ENCODE results near the gene PELI2.

Gene PELI2

GRCh38 chr14:56120091-56120691 lies 2.0 kb downstream of the PELI2 start:
- Histone ChIP-seq H3K4me3 (ENCODE audit: low read length) (peak overlapping the region; percentile 72), H3K27me3 (ENCODE audit: control insufficient read depth, insufficient read depth, low read length) (peaks cover 31% of the 10 kb centered on the region), H3K9ac (ENCODE audit: low read length) (peak overlapping the region; percentile 37), H3K9me3 (ENCODE audit: control insufficient read depth, low read depth, low read length) (no peaks in the 10 kb centered on the region), H3K36me3 (ENCODE audit: control insufficient read depth, low read depth, low read length) (no peaks in the 10 kb centered on the region), H3K4me1 (ENCODE audit: control insufficient read depth, low read depth, low read length) (peaks cover 18% of the 10 kb centered on the region), H3K27ac (ENCODE audit: low read length) (no peak overlapping the region)

- Histone ChIP-seq H3K27ac (ENCODE audit: low read length) (no peak overlapping the region), H3K4me1 (ENCODE audit: control insufficient read depth, low read depth, low read length) (peaks cover 13% of the 10 kb centered on the region), H3K4me3 (ENCODE audit: low read length) (no peak overlapping the region), H3K27me3 (ENCODE audit: control insufficient read depth, insufficient read depth, low read length) (peaks cover 31% of the 10 kb centered on the region), H3K9ac (ENCODE audit: low read length) (no peak overlapping the region), H3K9me3 (ENCODE audit: control insufficient read depth, low read depth, low read length) (no peaks in the 10 kb centered on the region), H3K36me3 (ENCODE audit: control insufficient read depth, low read depth, low read length) (no peaks in the 10 kb centered on the region)
These were observed 3.6 kb downstream of the PELI2 start for GRCh38 chr14:56121816-56122215.

DNA sequence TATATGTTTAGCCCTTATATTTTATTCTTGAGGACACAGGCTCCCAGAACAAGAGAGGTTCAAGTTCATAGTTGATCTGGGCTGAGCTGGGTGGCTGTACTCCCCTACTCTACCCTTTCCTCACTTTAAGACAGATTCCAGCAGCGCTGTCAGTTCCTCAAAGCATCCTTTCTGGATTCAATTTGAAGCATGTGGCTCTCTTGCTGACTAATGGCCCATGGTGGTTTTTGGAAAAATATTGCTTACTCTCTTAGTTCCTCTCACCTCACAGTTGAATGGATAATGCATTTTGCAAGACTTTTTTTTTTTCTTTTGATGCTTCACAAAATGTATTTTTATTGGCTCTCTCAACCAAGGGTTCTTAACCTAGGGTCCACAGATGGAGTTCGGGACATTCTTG lies 4.1 kb downstream of the PELI2 start:
- Histone ChIP-seq H3K4me1 (ENCODE audit: control insufficient read depth, low read depth, low read length) (peaks cover 10% of the 10 kb centered on the region), H3K27me3 (ENCODE audit: control insufficient read depth, insufficient read depth, low read length) (peaks cover 27% of the 10 kb centered on the region), H3K9ac (ENCODE audit: low read length) (no peak overlapping the region), H3K9me3 (ENCODE audit: control insufficient read depth, low read depth, low read length) (no peaks in the 10 kb centered on the region), H3K27ac (ENCODE audit: low read length) (no peak overlapping the region), H3K36me3 (ENCODE audit: control insufficient read depth, low read depth, low read length) (no peaks in the 10 kb centered on the region), H3K4me3 (ENCODE audit: low read length) (no peak overlapping the region)

GRCh38 chr14:56124327-56124726 lies 6.1 kb downstream of the PELI2 start:
- Histone ChIP-seq H3K9me3 (ENCODE audit: control insufficient read depth, low read depth, low read length) (no peaks in the 10 kb centered on the region), H3K4me1 (ENCODE audit: control insufficient read depth, low read depth, low read length) (peaks cover 23% of the 10 kb centered on the region), H3K27ac (ENCODE audit: low read length) (no peak overlapping the region), H3K27me3 (ENCODE audit: control insufficient read depth, insufficient read depth, low read length) (peaks cover 26% of the 10 kb centered on the region), H3K4me3 (ENCODE audit: low read length) (no peak overlapping the region), H3K36me3 (ENCODE audit: control insufficient read depth, low read depth, low read length) (no peaks in the 10 kb centered on the region), H3K9ac (ENCODE audit: low read length) (no peak overlapping the region)

DNA sequence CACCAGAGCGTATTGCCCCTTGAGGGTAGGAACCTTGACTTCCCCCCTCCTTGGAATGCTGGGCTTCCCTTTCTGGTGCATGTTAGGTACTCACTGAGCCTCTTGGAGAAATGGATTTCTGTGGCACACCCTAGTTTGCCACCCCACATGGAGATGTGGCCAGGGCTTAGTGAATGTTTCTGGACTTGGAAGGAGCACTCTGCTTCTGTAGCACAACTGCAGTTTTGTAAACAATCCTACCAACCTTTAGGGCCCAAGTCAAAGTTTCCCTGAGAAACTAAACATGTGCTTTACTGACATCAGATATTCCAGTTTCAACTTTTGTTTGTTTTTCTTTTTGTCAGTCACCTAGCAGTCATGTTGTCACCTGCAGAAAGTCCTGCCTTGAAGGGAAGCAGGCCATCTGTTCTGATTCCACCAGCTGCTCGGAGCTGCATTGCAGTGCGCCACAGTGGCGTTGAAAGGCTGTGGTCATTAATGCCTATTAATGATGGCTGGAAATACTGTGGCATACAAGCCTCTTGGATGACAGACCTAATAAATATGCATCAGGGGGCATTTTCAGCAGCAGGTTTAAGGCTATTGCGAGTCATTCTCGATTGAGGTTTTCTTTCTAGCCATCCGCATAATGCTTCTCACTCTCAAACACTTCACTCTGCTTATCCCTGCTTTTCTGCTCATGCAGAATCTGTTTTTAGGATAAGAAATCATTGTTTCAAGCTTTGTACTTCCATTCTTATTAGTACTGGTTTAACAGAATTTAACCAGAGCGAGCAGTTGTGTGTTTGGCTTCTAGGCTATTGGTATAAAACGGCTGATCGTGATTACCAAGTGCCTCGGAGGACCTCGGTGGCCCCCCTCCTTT lies 7.8 kb downstream of the PELI2 start:
- Histone ChIP-seq H3K4me1 (ENCODE audit: control insufficient read depth, low read depth, low read length) (peaks cover 26% of the 10 kb centered on the region), H3K9ac (ENCODE audit: low read length) (no peak overlapping the region), H3K9me3 (ENCODE audit: control insufficient read depth, low read depth, low read length) (no peaks in the 10 kb centered on the region), H3K27ac (ENCODE audit: low read length) (no peak overlapping the region), H3K27me3 (ENCODE audit: control insufficient read depth, insufficient read depth, low read length) (peaks cover 11% of the 10 kb centered on the region), H3K36me3 (ENCODE audit: control insufficient read depth, low read depth, low read length) (no peaks in the 10 kb centered on the region), H3K4me3 (ENCODE audit: low read length) (no peak overlapping the region)

- Histone ChIP-seq H3K9ac (ENCODE audit: low read length) (no peak overlapping the region), H3K4me3 (ENCODE audit: low read length) (no peak overlapping the region), H3K27ac (ENCODE audit: low read length) (no peak overlapping the region), H3K9me3 (ENCODE audit: control insufficient read depth, low read depth, low read length) (no peaks in the 10 kb centered on the region), H3K27me3 (ENCODE audit: control insufficient read depth, insufficient read depth, low read length) (peaks cover 5% of the 10 kb centered on the region), H3K36me3 (ENCODE audit: control insufficient read depth, low read depth, low read length) (no peaks in the 10 kb centered on the region), H3K4me1 (ENCODE audit: control insufficient read depth, low read depth, low read length) (peaks cover 30% of the 10 kb centered on the region)
These were observed 8.4 kb downstream of the PELI2 start for GRCh38 chr14:56126637-56126913.

- H3K27ac ChIP-seq (ENCODE audit: low read length) = no peak overlapping the region
- H3K27me3 ChIP-seq (ENCODE audit: control insufficient read depth, insufficient read depth, low read length) = no peaks in the 10 kb centered on the region
- peaks cover 33% of the 10 kb centered on the region for H3K4me1 ChIP-seq (ENCODE audit: control insufficient read depth, low read depth, low read length)
- no peaks in the 10 kb centered on the region for H3K9me3 ChIP-seq (ENCODE audit: control insufficient read depth, low read depth, low read length)
- H3K4me3 ChIP-seq (ENCODE audit: low read length) = no peak overlapping the region
- H3K9ac ChIP-seq (ENCODE audit: low read length) = no peak overlapping the region
- H3K36me3 ChIP-seq (ENCODE audit: control insufficient read depth, low read depth, low read length) = no peaks in the 10 kb centered on the region
These were observed 8.9 kb downstream of the PELI2 start for GRCh38 chr14:56127156-56127555.

DNA sequence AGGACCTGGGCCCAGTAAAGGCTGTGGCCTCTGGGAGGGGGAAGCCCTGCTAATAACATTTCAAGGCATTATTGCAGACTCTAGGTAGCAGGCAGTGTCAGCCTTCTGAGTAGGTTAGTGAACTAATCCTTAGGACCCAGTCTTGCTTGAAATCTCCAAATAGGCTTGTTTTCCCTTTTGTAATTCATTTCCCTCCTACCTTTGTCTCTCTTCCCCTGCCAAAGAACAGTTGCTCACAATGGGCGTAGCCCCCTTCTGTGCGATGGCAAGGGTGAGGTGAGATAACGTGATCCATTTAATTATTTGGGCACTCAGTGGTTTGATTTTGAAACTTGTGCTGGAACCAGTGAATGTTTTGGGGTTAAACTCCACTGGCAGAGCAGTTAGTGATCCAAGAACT lies 10.9 kb downstream of the PELI2 start:
- no peaks in the 10 kb centered on the region for H3K27me3 ChIP-seq (ENCODE audit: control insufficient read depth, insufficient read depth, low read length)
- no peak overlapping the region for H3K9ac ChIP-seq (ENCODE audit: low read length)
- H3K4me3 ChIP-seq (ENCODE audit: low read length) = no peak overlapping the region
- no peaks in the 10 kb centered on the region for H3K9me3 ChIP-seq (ENCODE audit: control insufficient read depth, low read depth, low read length)
- H3K4me1 ChIP-seq (ENCODE audit: control insufficient read depth, low read depth, low read length) = peaks cover 39% of the 10 kb centered on the region
- H3K36me3 ChIP-seq (ENCODE audit: control insufficient read depth, low read depth, low read length) = no peaks in the 10 kb centered on the region
- H3K27ac ChIP-seq (ENCODE audit: low read length) = no peak overlapping the region

DNA sequence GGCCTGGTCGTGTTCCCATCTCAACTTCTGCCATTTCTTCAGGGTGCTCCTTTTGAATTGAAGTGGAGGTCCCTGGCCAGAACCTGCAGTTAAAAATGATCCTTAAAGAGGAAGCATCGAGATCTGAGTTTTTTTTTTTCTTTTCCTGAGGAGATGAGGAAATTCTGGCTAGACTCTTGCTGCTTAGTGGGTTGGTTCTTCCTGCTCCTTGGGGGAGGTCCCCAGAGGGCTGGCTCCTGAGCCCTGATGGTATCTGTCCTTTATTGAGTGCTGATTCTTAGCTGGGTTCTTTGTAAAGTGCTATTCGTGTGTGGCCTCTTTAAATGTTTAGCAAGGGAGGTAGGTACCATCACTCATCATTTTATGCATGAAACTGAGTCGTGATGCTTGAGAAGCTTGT lies 11.7 kb downstream of the PELI2 start:
- H3K4me3 ChIP-seq (ENCODE audit: low read length) = no peak overlapping the region

GRCh38 chr14:56131004-56131864 lies 13.0 kb downstream of the PELI2 start:
- no peak overlapping the region for H3K27ac ChIP-seq (ENCODE audit: low read length)
- H3K9ac ChIP-seq (ENCODE audit: low read length) = no peak overlapping the region
- no peaks in the 10 kb centered on the region for H3K27me3 ChIP-seq (ENCODE audit: control insufficient read depth, insufficient read depth, low read length)
- H3K36me3 ChIP-seq (ENCODE audit: control insufficient read depth, low read depth, low read length) = no peaks in the 10 kb centered on the region
- H3K4me3 ChIP-seq (ENCODE audit: low read length) = no peak overlapping the region
- no peaks in the 10 kb centered on the region for H3K9me3 ChIP-seq (ENCODE audit: control insufficient read depth, low read depth, low read length)
- peaks cover 39% of the 10 kb centered on the region for H3K4me1 ChIP-seq (ENCODE audit: control insufficient read depth, low read depth, low read length)

More for the DNA sequence above, 11.7 kb downstream of the PELI2 start:
- Histone ChIP-seq H3K4me1 (ENCODE audit: control insufficient read depth, low read depth, low read length) (peaks cover 39% of the 10 kb centered on the region), H3K27ac (ENCODE audit: low read length) (no peak overlapping the region), H3K27me3 (ENCODE audit: control insufficient read depth, insufficient read depth, low read length) (no peaks in the 10 kb centered on the region), H3K9ac (ENCODE audit: low read length) (no peak overlapping the region), H3K9me3 (ENCODE audit: control insufficient read depth, low read depth, low read length) (no peaks in the 10 kb centered on the region), H3K36me3 (ENCODE audit: control insufficient read depth, low read depth, low read length) (no peaks in the 10 kb centered on the region)

GRCh38 chr14:56131865-56132833 lies 13.9 kb downstream of the PELI2 start:
- no peaks in the 10 kb centered on the region for H3K27me3 ChIP-seq (ENCODE audit: control insufficient read depth, insufficient read depth, low read length)
- H3K9ac ChIP-seq (ENCODE audit: low read length) = no peak overlapping the region
- no peak overlapping the region for H3K27ac ChIP-seq (ENCODE audit: low read length)
- peaks cover 40% of the 10 kb centered on the region for H3K4me1 ChIP-seq (ENCODE audit: control insufficient read depth, low read depth, low read length)
- no peaks in the 10 kb centered on the region for H3K9me3 ChIP-seq (ENCODE audit: control insufficient read depth, low read depth, low read length)
- H3K36me3 ChIP-seq (ENCODE audit: control insufficient read depth, low read depth, low read length) = no peaks in the 10 kb centered on the region
- H3K4me3 ChIP-seq (ENCODE audit: low read length) = no peak overlapping the region
